GM10847 (cell line): ENCODE data around the gene INPP5J.

Source experiments
- POLR2A ChIP-seq: IDR thresholded peaks from 2 replicates; pipeline ENCODE4 v1.6.1; 2011; ENCODE audit not compliant: insufficient read length; ENCODE audit errors: extremely low read depth

The INPP5J gene

GRCh38 chr22:31097941-31098631, 24.7 kb upstream of the INPP5J start:
- TF ChIP-seq POLR2A: no peak

- no peak for TF ChIP-seq POLR2A
Measured at GRCh38 chr22:31098632-31099110, 24.1 kb upstream of the INPP5J start.

GRCh38 chr22:31099386-31099785, 23.4 kb upstream of the INPP5J start:
- TF ChIP-seq POLR2A: no peak

GRCh38 chr22:31099841-31100761, 22.7 kb upstream of the INPP5J start:
- no peak for TF ChIP-seq POLR2A

- no peak for TF ChIP-seq POLR2A
Measured at GRCh38 chr22:31100762-31101525, 21.8 kb upstream of the INPP5J start.

GRCh38 chr22:31102441-31103081, 20.2 kb upstream of the INPP5J start:
- TF ChIP-seq POLR2A: no peak

- no peak for TF ChIP-seq POLR2A
Measured at GRCh38 chr22:31103111-31103510, 19.7 kb upstream of the INPP5J start.

GRCh38 chr22:31103899-31104694, 18.7 kb upstream of the INPP5J start:
- no peak for TF ChIP-seq POLR2A

- no peak for TF ChIP-seq POLR2A
Measured at GRCh38 chr22:31104869-31105268, 17.9 kb upstream of the INPP5J start.

- TF ChIP-seq POLR2A: no peak
Measured at GRCh38 chr22:31105282-31105929, 17.4 kb upstream of the INPP5J start.

- TF ChIP-seq POLR2A: no peak
Measured at GRCh38 chr22:31106001-31106571, 16.7 kb upstream of the INPP5J start.

- no peak for TF ChIP-seq POLR2A
Measured at GRCh38 chr22:31106731-31107177, 16.0 kb upstream of the INPP5J start.

GRCh38 chr22:31107178-31107893, 15.4 kb upstream of the INPP5J start, which contains the start of gene SELENOM:
TSS of gene SELENOM (minus strand) at chr22:31107568. CDS start at chr22:31107505, 63 bp downstream.
- TF ChIP-seq POLR2A: peak; percentile 14
